Ishikawa (cell line): Measurements from ENCODE around the gene DST.

Experiments used
- CEBPB ChIP-seq: IDR thresholded peaks from 2 replicates; pipeline ENCODE4 v1.6.1; 2012
- EP300 ChIP-seq: IDR thresholded peaks from 2 replicates; pipeline ENCODE4 v1.6.1; 2012; ENCODE audit warnings: borderline replicate concordance
- MAX ChIP-seq: IDR thresholded peaks from 2 replicates; pipeline ENCODE4 v1.6.1; 2012
- REST ChIP-seq: IDR thresholded peaks from 2 replicates; pipeline ENCODE4 v1.6.1; 2012; ENCODE audit warnings: low read depth, mild to moderate bottlenecking

GRCh38 chr6:56524891-56525703 lies 117.6 kb downstream of the DST start:
- no peak for TF ChIP-seq EP300
- TF ChIP-seq CEBPB = no peak
- TF ChIP-seq REST = no peak
- no peak for TF ChIP-seq MAX
